Suprapubic skin (tissue), 4 donors: ENCODE data around the gene CCNI.

Experiments
- EP300 ChIP-seq: sonication (generic); formaldehyde crosslinking; IDR thresholded peaks from one replicate; pipeline ENCODE4 v1.6.1; 2017; ENCODE audit warnings: antibody characterized with exemption
- POLR2A ChIP-seq, 2 donors: fragments of 450-650 bp; IDR thresholded peaks; one replicate each; pipeline ENCODE4 v1.6.1; 2017; ENCODE audit warnings: antibody characterized with exemption in 2 of 2, mild to moderate bottlenecking in 2 of 2, moderate library complexity in 2 of 2
- POLR2AphosphoS5 ChIP-seq, 3 donors: sonication (generic); formaldehyde crosslinking; IDR thresholded peaks; one replicate each; pipeline ENCODE4 v1.6.1; 2017; ENCODE audit warnings: antibody characterized with exemption in 3 of 3
- TF ChIP-seq, protein P1 (sequence below), 2 donors: fragments of 200-600 bp in 1 of 2; fragments of 450-650 bp in 1 of 2; sonication (generic) in 1 of 2; IDR thresholded peaks; one replicate each; pipeline ENCODE4 v1.5.1; 2016 to 2019; ENCODE audit warnings: antibody characterized with exemption in 2 of 2, mild to moderate bottlenecking in 1 of 2, moderate library complexity in 1 of 2

DNA sequence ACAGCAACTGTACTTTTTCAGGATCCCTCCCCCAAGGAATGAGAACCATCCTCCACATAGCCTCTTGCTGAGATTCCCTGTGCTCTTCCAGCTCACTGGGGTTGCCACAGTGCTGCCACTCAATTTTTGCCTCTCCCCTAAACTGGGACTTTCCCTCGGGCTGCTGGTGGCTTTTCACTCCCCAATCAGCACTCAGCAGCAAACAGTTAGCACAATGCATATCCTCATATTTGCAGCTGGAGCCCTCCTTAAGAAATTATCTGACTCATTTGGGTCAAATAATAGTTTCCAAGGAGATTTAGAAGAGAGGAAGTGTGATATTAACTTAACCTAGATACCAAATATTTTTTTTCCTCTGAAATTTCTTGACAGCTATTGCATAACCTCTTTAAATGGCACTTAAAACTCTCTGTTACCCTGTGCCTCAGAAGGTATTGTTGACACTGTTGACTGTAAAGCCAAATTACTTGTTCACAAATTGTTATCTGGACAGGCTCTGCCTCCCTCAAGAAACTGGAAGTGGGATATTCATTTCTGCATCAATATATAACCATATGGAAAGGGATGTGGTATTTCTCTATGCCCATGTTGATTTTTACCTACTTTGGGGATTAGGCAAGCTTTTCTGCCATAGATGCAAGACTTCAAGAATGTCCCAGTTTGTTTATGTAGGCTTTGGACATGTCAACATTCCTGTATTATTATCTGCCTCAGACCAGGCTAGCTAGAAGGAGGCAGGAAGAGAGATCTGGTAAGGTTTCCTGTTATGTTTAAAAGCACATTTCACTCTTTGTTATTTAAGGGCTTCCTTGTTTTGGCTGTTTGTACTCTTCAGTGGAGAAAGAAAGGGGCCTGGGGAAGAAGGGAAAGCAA, 68.2 kb downstream of the CCNI start:
- TF ChIP-seq POLR2A (IDR thresholded peaks at IDR 0.05) (no peak), POLR2AphosphoS5 (IDR thresholded peaks at IDR 0.05) (no peak), EP300 (no peak)
- TF ChIP-seq, protein P1, sequence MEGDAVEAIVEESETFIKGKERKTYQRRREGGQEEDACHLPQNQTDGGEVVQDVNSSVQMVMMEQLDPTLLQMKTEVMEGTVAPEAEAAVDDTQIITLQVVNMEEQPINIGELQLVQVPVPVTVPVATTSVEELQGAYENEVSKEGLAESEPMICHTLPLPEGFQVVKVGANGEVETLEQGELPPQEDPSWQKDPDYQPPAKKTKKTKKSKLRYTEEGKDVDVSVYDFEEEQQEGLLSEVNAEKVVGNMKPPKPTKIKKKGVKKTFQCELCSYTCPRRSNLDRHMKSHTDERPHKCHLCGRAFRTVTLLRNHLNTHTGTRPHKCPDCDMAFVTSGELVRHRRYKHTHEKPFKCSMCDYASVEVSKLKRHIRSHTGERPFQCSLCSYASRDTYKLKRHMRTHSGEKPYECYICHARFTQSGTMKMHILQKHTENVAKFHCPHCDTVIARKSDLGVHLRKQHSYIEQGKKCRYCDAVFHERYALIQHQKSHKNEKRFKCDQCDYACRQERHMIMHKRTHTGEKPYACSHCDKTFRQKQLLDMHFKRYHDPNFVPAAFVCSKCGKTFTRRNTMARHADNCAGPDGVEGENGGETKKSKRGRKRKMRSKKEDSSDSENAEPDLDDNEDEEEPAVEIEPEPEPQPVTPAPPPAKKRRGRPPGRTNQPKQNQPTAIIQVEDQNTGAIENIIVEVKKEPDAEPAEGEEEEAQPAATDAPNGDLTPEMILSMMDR (IDR thresholded peaks at IDR 0.05): no peak
